SKM-1 treated with dmso at 0.1 percent for 144 hours (cell line): ENCODE measurements around the gene TMSB15C.

ENCODE experiments used
- DNase-seq: peaks from one replicate; lab custom pipeline; 2025; ENCODE audit not compliant: unreplicated experiment; lab: John Stamatoyannopoulos, UW

TMSB15C gene

DNA sequence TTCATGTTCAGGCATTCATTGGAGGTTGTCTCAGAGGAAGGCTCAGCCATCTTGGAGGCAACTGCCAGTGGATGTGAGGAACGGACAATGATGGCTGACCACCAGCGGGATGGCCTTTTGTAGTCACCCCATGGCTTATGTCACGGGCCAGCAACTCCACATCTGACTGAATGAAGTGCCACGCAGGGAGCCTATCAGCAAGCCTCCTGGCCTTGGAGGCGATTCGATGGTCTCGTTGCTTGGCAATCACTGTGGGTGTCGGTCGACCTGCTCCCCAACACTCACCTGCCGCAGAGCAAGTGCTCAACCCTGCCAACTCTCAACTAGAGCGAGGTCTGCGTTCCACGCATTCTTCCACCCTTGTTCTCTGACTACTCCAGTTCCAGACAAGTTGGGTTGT is 28.9 kb downstream of the TMSB15C start:
- no peak for DNase-seq

DNA sequence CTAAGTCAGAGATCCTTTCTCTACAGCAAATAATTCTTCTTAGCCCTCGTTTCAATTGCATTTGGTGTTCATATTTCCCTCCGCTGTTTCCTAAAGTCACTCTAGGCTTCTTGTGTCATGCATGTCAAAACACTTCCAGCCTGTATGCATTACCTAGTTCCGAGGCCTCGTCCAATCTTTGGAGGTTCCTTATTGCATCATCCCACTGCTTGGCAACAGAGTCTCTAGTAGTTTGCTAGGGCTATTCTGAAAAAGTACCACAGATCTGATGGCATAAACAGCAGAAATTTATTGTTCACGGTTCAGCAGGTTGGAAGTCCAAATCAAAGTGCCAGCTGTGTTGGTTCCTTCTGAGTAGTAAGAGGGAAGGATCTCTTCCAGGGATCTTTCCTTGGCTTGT is 30.4 kb downstream of the TMSB15C start:
- no peak for DNase-seq

DNA sequence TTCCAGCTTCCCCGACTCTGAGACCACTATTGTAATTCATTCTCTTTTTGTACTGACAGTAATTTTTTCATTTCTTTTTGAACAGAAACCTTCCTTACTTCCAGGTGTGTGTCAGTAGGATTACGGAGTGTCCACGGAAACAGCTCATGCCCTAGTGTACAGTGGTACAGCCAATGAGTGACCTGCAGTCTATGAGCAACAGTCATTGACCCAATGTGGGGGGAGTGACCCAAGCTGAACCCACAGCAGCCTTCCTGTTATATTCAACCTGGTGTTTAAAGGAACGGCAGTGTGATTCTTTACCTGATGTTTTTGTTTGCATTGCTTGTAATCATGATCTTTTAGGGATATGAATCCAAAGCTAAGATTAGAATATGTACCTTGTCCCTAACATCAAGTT is 35.0 kb downstream of the TMSB15C start:
- DNase-seq = no peak

DNA sequence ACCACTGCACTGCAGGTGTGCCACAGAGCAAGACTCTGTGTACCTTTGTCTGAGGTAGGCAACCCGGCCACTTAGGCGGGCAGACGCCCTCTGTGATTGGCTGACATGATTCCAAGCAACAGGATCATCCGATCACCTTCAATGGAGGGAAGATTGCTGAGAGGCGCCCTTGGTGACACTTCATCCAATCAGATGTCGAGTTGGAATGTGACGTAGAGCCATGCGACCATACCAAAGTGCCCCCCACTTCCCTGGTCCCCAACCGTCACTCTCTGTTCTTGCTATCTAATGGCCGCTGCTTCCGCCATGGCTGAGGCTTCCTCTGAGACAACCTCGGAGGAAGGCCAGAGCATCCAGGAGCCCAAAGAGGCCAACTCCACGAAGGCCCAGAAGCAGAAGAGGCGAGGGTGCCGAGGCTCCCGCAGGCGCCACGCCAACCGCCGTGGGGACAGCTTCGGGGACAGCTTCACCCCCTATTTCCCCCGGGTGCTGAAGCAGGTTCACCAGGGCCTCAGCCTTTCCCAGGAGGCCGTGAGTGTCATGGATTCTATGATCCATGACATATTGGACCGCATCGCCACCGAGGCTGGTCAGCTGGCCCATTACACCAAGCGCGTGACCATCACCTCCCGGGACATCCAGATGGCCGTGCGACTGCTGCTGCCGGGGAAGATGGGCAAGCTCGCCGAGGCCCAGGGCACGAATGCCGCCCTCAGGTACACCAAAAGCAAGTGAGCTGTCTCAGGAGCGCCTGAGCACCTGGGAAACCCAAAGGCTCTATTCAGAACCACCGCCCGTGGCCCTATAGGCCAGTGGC is 36.1 kb downstream of the TMSB15C start, which contains the start of gene H2BW2:
H2BW2 (plus strand) TSS at position 268 of the 817 bp plus-strand sequence; CDS start at position 307, 39 bp downstream.
- DNase-seq = no peak
